HepG2 (cell line): Measurements from ENCODE around the gene TSC1. TPM values are rescaled to one million over a fixed set of nuclear protein-coding genes. Genes with fewer than 3 reads are reported as not detected.
A peak's percentile ranks its signal among the peaks of the same experiment; 100 is the strongest.

Experiments
- ATAC-seq: fragments of 200-7000 bp; cut with Tn5 transposase; 3 replicates; pipeline ENCODE4 v1.9.1; 2020; ENCODE audit warnings: mild to moderate bottlenecking, moderate library complexity
- BruUV-seq: library from RNA; stranded (reverse); fragments of 400-500 nt; replicated peaks from 2 replicates; lab custom pipeline; 2021; lab: Mats Ljungman, UMichigan
- CTCF ChIA-PET: fragments of 300-600 bp; formaldehyde crosslinking; extraction: SDS; loops from one replicate; lab custom pipeline; 2021; ENCODE audit warnings: low total read pairs, inconsistent platforms, low intra/inter-chr PET ratio; lab: Yijun Ruan, JAX
- POLR2A ChIA-PET: fragments of 350-600 bp; sonication (Branson Sonifier 250); formaldehyde crosslinking; loops from one replicate; lab custom pipeline; 2020; ENCODE audit warnings: antibody characterized with exemption, inconsistent platforms; lab: Yijun Ruan, JAX
- DNase-seq: peaks from one replicate; pipeline ENCODE4 v3.0.0-alpha.2; 2015; ENCODE audit warnings: low spot score
- FAIRE-seq: peaks from 3 replicates; lab custom pipeline; 2011; peaks lifted over from hg19 to GRCh38; lab: Jason Lieb, UNC
- H2AFZ ChIP-seq: one replicate; pipeline ENCODE4 v1.6.1; 2011; ENCODE audit warnings: low read length, inconsistent platforms
- H3K27ac ChIP-seq: fragments of 300-600 bp; 3 replicates; pipeline ENCODE4 v1.8.0; 2011; ENCODE audit warnings: mixed run types, mild to moderate bottlenecking, mixed read lengths, low read length, inconsistent platforms; ENCODE audit not compliant: insufficient read depth; ENCODE audit errors: extremely low read length
- H3K27me3 ChIP-seq, 2 experiments: fragments of 200-600 bp in 1 of 2; 2 replicates in 1 of 2; 3 replicates in 1 of 2; pipeline versions ENCODE4 v1.6.0 to v1.8.0; 2011; ENCODE audit warnings: low read length in 2 of 2, mild to moderate bottlenecking in 2 of 2, moderate library complexity in 2 of 2, inconsistent platforms in 1 of 2; ENCODE audit not compliant: insufficient read depth in 2 of 2, control insufficient read depth in 1 of 2
- H3K36me3 ChIP-seq, 2 experiments: fragments of 200-600 bp in 1 of 2; replicated peaks in 1 of 2; 2 replicates in 1 of 2; 3 replicates in 1 of 2; pipeline versions ENCODE4 v1.5.1 to v1.8.0; 2011; ENCODE audit warnings: low read length in 2 of 2, inconsistent platforms in 1 of 2; ENCODE audit not compliant: insufficient read depth in 2 of 2, control insufficient read depth in 1 of 2
- H3K4me1 ChIP-seq: 2 replicates; pipeline ENCODE4 v1.5.1; 2012; ENCODE audit warnings: low read length, inconsistent platforms; ENCODE audit not compliant: insufficient read depth
- H3K4me2 ChIP-seq: 2 replicates; pipeline ENCODE4 v1.6.0; 2011; ENCODE audit warnings: low read depth, low read length, inconsistent platforms
- H3K4me3 ChIP-seq, 3 experiments: fragments of 200-600 bp in 1 of 3; sonication (generic), shearing (Covaris generic) in 1 of 3; replicated peaks in 1 of 3; 2 replicates each; pipeline ENCODE4 v1.5.1; 2011 to 2016; ENCODE audit warnings: low read length in 3 of 3, inconsistent platforms in 2 of 3, low read depth in 2 of 3, mild to moderate bottlenecking in 2 of 3, control low read depth in 1 of 3, mixed read lengths in 1 of 3; ENCODE audit not compliant: insufficient read depth in 1 of 3
- H3K79me2 ChIP-seq: one replicate; pipeline ENCODE4 v1.6.1; 2011; ENCODE audit warnings: low read length, inconsistent platforms; ENCODE audit not compliant: insufficient read depth
- H3K9ac ChIP-seq: 2 replicates; pipeline ENCODE4 v1.6.0; 2011; ENCODE audit warnings: mild to moderate bottlenecking, low read depth, low read length, inconsistent platforms; ENCODE audit not compliant: insufficient read depth
- H3K9me3 ChIP-seq: 2 replicates; pipeline ENCODE4 v1.5.1; 2012; ENCODE audit warnings: mild to moderate bottlenecking, low read length
- H4K20me1 ChIP-seq: 2 replicates; pipeline ENCODE4 v1.6.0; 2011; ENCODE audit warnings: inconsistent platforms, mild to moderate bottlenecking, low read length, moderate library complexity; ENCODE audit not compliant: insufficient read depth
- PRDM4 ChIP-seq: sonication (generic); formaldehyde crosslinking; IDR thresholded peaks from 2 replicates; pipeline ENCODE4 v1.9.0; 2021; ENCODE audit warnings: missing genetic modification reagents, borderline replicate concordance
- ZNF12 ChIP-seq: sonication (generic); formaldehyde crosslinking; IDR thresholded peaks from 2 replicates; pipeline ENCODE4 v1.5.0; 2020; ENCODE audit warnings: missing genetic modification reagents
- ZSCAN12 ChIP-seq: sonication (generic); formaldehyde crosslinking; IDR thresholded peaks from 2 replicates; pipeline ENCODE4 v1.9.0; 2021; ENCODE audit warnings: mild to moderate bottlenecking, missing genetic modification reagents
- WGBS: methylation state at CpG from one replicate; pipeline ENCODE4 v1.1.6; 2017; ENCODE audit warnings: low lambda C conversion rate; 5-methylcytosine and 5-hydroxymethylcytosine counted together
- in situ Hi-C: cut with HindIII; loops from 2 replicates; pipeline ENCODE4 v1.10.0; 2017; ENCODE audit warnings: low pct_unique_long_range_greater_than_20kb; ENCODE audit not compliant: extremely low pct_ligation_motif_present
- intact Hi-C: fragments of 100-400 bp; cut with micrococcal nuclease; formaldehyde crosslinking; loops from one replicate; pipeline ENCODE4 v1.10.0; 2022; ENCODE audit not compliant: unreplicated experiment
- polyA plus RNA-seq, 8 experiments: library from polyadenylated mRNA; depleted of rRNA in 3 of 8; stranded (reverse) in 7 of 8; unstranded in 1 of 8; fragments of >200 nt; fragmentation: Illumina TruSeq in 4 of 8; extraction: Trizol in 4 of 8; gene quantifications; 2 replicates each; pipeline versions ENCODE4 v1.2.1 to v1.2.3, GENCODE V29; 2011 to 2016; ENCODE audit warnings: low read depth in 4 of 8, missing spikeins in 1 of 8, mixed read lengths in 1 of 8; ENCODE audit not compliant: insufficient read depth in 1 of 8
- total RNA-seq, 5 experiments: library from RNA; depleted of rRNA; stranded (reverse); fragments of >200 nt; fragmentation: Illumina TruSeq; extraction: Trizol; gene quantifications; 2 replicates each; pipeline ENCODE4 v1.2.3, GENCODE V29; 2016; ENCODE audit warnings: low read depth in 1 of 5

TSC1 gene
- total and polyA plus RNA-seq, 2 of the 13 experiments (the other 11 are each of a cell fraction or from before 2014, with no cell fraction given): 31.6 to 66.1 TPM

GRCh38 chr9:132993511-132993939 lies 49.1 kb upstream of the TSC1 start (continued):
- no peak for TF ChIP-seq ZSCAN12

- in situ Hi-C loops (no loop called here), intact Hi-C loops (loop anchor here (10.0 kb wide), 1 partner anchor 1453 kb away; no protein-coding TSS in a partner anchor)
- Histone ChIP-seq H3K9me3 (no peaks in the 10 kb centered on the region), H4K20me1 (no peaks in the 10 kb centered on the region; the same call in 1 of the 2 replicates), H3K4me2 (no peak overlapping the region), H3K9ac (no peak overlapping the region), H3K79me2 (no peaks in the 10 kb centered on the region), H3K4me3 (no peak overlapping the region), H3K27ac (no peak overlapping the region), H3K27me3 (peaks cover 8 to 34% of the 10 kb centered on the region in 2 experiments; a peak in 4 of 5 replicates), H3K4me1 (peaks cover 77% of the 10 kb centered on the region), H3K36me3 (no peaks in the 10 kb centered on the region), H2AFZ (no peak overlapping the region)
- BruUV-seq: no TSS peak
- DNase-seq: no peak
- FAIRE-seq: no peak
- WGBS: 66% methylated on average over 8 of the region's 16 CpGs
- ChIA-PET POLR2A (no interaction called here), CTCF (no interaction called here)
- no peak for ATAC-seq
- TF ChIP-seq PRDM4 (no peak), ZNF12 (0 out of 2 replicates have a peak, but pooled peaks have one; percentile 17)
Observed at GRCh38 chr9:132991351-132992300, 47.2 kb upstream of the TSC1 start.
